Esophagus muscularis mucosa (tissue), 4 donors: ENCODE data around the gene GPR37L1. TPM values are rescaled to one million over a fixed set of nuclear protein-coding genes. Genes with fewer than 3 reads are reported as not detected.
"Not testable (repeated sequence)": the region's sequence is repeated elsewhere in the genome, so short reads cannot be mapped to it uniquely, and the experiment has no call there.

Experiments used
- DNase-seq: peaks from one replicate; pipeline ENCODE4 v3.0.0-alpha.2; 2017; ENCODE audit errors: extremely low spot score
- H3K27ac ChIP-seq, 4 donors: fragments of 200-600 bp; sonication (generic); replicated peaks in 1 of 4; 1 replicate in 3 of 4; 2 replicates in 1 of 4; pipeline ENCODE4 v1.5.1; 2016 to 2019; ENCODE audit warnings: mild to moderate bottlenecking in 1 of 4
- H3K27me3 ChIP-seq, 4 donors: fragments of 200-600 bp; sonication (generic); one replicate each; pipeline versions ENCODE4 v1.5.1 to v1.6.0; 2016 to 2019
- H3K36me3 ChIP-seq, 4 donors: fragments of 200-600 bp; sonication (generic); one replicate each; pipeline ENCODE4 v1.5.1; 2016 to 2019
- H3K4me1 ChIP-seq, 4 donors: fragments of 200-600 bp; sonication (generic); one replicate each; pipeline ENCODE4 v1.5.1; 2016 to 2019
- H3K4me3 ChIP-seq, 4 donors: fragments of 200-600 bp; sonication (generic); 1 replicate in 2 of 4; 2 replicates in 2 of 4; pipeline ENCODE4 v1.5.1; 2016 to 2019; ENCODE audit warnings: mild to moderate bottlenecking in 4 of 4, moderate library complexity in 1 of 4
- H3K9me3 ChIP-seq, 4 donors: fragments of 200-600 bp; sonication (generic); 1 replicate in 3 of 4; 2 replicates in 1 of 4; pipeline ENCODE4 v1.5.1; 2016 to 2019
- EP300 ChIP-seq: sonication (generic); formaldehyde crosslinking; IDR thresholded peaks from one replicate; pipeline ENCODE4 v1.6.1; 2017; ENCODE audit warnings: antibody characterized with exemption
- POLR2A ChIP-seq: fragments of 450-650 bp; IDR thresholded peaks from one replicate; pipeline ENCODE4 v1.6.1; 2017; ENCODE audit warnings: antibody characterized with exemption, moderate library complexity, mild to moderate bottlenecking, low read depth
- POLR2AphosphoS5 ChIP-seq, 2 donors: sonication (generic); formaldehyde crosslinking; IDR thresholded peaks; one replicate each; pipeline ENCODE4 v1.6.1; 2017; ENCODE audit warnings: antibody characterized with exemption in 2 of 2
- WGBS: methylation state at CpG from one replicate; pipeline ENCODE4 v1.1.5; 2018; 5-methylcytosine and 5-hydroxymethylcytosine counted together
- intact Hi-C: fragments of 100-400 bp; cut with DNase I; formaldehyde crosslinking; loops from one replicate; pipeline ENCODE4 v1.15.1; 2023
- total RNA-seq, 4 donors: library from RNA; depleted of rRNA; stranded (reverse); fragments of >200 nt; gene quantifications; one replicate each; pipeline versions ENCODE4 v1.1.0 to v1.2.1, GENCODE V29; 2016
- TF ChIP-seq, protein P1 (sequence below), 3 experiments: fragments of 200-600 bp in 2 of 3; fragments of 450-650 bp in 1 of 3; sonication (generic) in 2 of 3; IDR thresholded peaks; one replicate each; pipeline ENCODE4 v1.5.1; 2017 to 2019; ENCODE audit warnings: antibody characterized with exemption in 3 of 3, mild to moderate bottlenecking in 2 of 3, moderate library complexity in 1 of 3

The GPR37L1 gene
- total RNA-seq, 4 donors from 2014 or later: 0.17 to 0.69 (median 0.58) TPM; not detected in 1

DNA sequence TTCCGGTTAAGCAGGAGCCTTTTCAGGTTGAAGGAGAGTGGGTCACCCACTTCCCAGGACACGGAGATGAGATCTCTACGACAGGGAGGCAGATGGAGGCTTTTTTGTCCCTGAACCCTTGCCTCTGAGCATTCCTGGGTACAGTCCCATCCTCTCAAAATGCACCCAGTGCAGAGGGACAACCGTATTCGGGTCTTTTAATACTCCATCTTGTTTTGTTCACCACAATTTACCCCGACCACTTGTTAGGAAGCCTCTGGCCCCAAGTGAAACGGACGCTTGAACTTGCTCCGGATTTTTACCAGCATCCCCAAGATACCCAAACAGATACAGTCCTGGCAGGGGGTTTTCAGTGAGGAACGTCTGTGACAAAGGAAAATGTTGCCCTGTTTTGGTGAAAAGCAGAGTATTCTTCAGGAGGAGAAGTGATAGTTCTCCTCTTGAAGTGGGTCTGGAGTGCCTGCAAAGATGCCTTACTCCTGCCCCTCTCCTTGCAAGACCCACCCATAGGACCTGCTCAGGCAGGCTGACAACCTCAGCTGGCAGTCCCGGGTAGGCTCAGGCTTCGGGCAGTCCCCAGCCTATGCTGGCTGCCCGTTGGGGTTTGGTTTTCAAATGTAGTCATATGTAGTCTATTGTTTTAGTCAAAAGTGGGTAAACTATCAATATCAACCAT, 22.5 kb downstream of the GPR37L1 start:
- H3K4me3 ChIP-seq: peak overlapping the region; percentile 78 to 99 (median 99)
- H3K9me3 ChIP-seq: no peaks in the 10 kb centered on the region
- H3K27ac ChIP-seq: peak overlapping the region; percentile 92 to 94 (median 93)
- no peaks in the 10 kb centered on the region for H3K36me3 ChIP-seq
- 3% methylated on average over 10 of the region's 13 CpGs for WGBS
- H3K4me1 ChIP-seq: peaks cover 24 to 45% (median 42%) of the 10 kb centered on the region in 4 donors
- DNase-seq: no peak
- intact Hi-C loops: no loop called here
- peaks cover 0 to 4% (median 0%) of the 10 kb centered on the region in 4 donors for H3K27me3 ChIP-seq
- TF ChIP-seq, protein P1, sequence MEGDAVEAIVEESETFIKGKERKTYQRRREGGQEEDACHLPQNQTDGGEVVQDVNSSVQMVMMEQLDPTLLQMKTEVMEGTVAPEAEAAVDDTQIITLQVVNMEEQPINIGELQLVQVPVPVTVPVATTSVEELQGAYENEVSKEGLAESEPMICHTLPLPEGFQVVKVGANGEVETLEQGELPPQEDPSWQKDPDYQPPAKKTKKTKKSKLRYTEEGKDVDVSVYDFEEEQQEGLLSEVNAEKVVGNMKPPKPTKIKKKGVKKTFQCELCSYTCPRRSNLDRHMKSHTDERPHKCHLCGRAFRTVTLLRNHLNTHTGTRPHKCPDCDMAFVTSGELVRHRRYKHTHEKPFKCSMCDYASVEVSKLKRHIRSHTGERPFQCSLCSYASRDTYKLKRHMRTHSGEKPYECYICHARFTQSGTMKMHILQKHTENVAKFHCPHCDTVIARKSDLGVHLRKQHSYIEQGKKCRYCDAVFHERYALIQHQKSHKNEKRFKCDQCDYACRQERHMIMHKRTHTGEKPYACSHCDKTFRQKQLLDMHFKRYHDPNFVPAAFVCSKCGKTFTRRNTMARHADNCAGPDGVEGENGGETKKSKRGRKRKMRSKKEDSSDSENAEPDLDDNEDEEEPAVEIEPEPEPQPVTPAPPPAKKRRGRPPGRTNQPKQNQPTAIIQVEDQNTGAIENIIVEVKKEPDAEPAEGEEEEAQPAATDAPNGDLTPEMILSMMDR (IDR thresholded peaks at IDR 0.05): no peak
- no peak for TF ChIP-seq POLR2AphosphoS5 (IDR thresholded peaks at IDR 0.05)
- no peak for TF ChIP-seq POLR2A
- no peak for TF ChIP-seq EP300

- Histone ChIP-seq H3K4me1 (peaks cover 24 to 39% (median 37%) of the 10 kb centered on the region in 4 donors), H3K27ac (peak overlapping the region in 3 of 4 donors; percentile 93 to 94 (median 93))
- H3K9me3 ChIP-seq, H3K27me3 ChIP-seq, H3K36me3 ChIP-seq, H3K4me3 ChIP-seq, DNase-seq, intact Hi-C loops: not testable (repeated sequence)
- WGBS: 88% methylated on average over 8 of the region's 8 CpGs
These were observed 23.0 kb downstream of the GPR37L1 start for GRCh38 chr1:202145744-202146140.

GRCh38 chr1:202146279-202146678, 23.6 kb downstream of the GPR37L1 start:
- 91% methylated on average over 5 of the region's 5 CpGs for WGBS

GRCh38 chr1:202146993-202147392, 24.3 kb downstream of the GPR37L1 start:
- no peak for DNase-seq
- Histone ChIP-seq H3K9me3 (no peaks in the 10 kb centered on the region), H3K4me3 (no peak overlapping the region), H3K36me3 (no peaks in the 10 kb centered on the region), H3K27me3 (peaks cover 0 to 4% (median 0%) of the 10 kb centered on the region in 4 donors), H3K27ac (no peak overlapping the region), H3K4me1 (peaks cover 15 to 27% (median 25%) of the 10 kb centered on the region in 4 donors)
- 40% methylated on average over 2 of the region's 3 CpGs for WGBS
- TF ChIP-seq, protein P1 (IDR thresholded peaks at IDR 0.05): no peak
- TF ChIP-seq POLR2AphosphoS5 (IDR thresholded peaks at IDR 0.05) (no peak), POLR2A (no peak), EP300 (no peak)
- intact Hi-C loops: no loop called here

More at GRCh38 chr1:202146279-202146678, 23.6 kb downstream of the GPR37L1 start:
- DNase-seq: no peak
- H3K9me3 ChIP-seq: no peaks in the 10 kb centered on the region
- H3K36me3 ChIP-seq: no peaks in the 10 kb centered on the region
- peaks cover 0 to 4% (median 0%) of the 10 kb centered on the region in 4 donors for H3K27me3 ChIP-seq
- H3K27ac ChIP-seq: no peak overlapping the region
- intact Hi-C loops: no loop called here
- no peak overlapping the region for H3K4me3 ChIP-seq
- peaks cover 20 to 34% (median 32%) of the 10 kb centered on the region in 4 donors for H3K4me1 ChIP-seq
- no peak for TF ChIP-seq POLR2A
- TF ChIP-seq POLR2AphosphoS5 (IDR thresholded peaks at IDR 0.05): no peak
- TF ChIP-seq, protein P1 (IDR thresholded peaks at IDR 0.05): no peak
- TF ChIP-seq EP300: no peak

GRCh38 chr1:202148391-202148790, 25.7 kb downstream of the GPR37L1 start:
- 90% methylated on average over 4 of the region's 4 CpGs for WGBS
- TF ChIP-seq, protein P1 (IDR thresholded peaks at IDR 0.05): no peak
- no peak for TF ChIP-seq POLR2A
- TF ChIP-seq POLR2AphosphoS5 (IDR thresholded peaks at IDR 0.05): no peak
- TF ChIP-seq EP300: no peak
- H3K27ac ChIP-seq: no peak overlapping the region

More at GRCh38 chr1:202148391-202148790, 25.7 kb downstream of the GPR37L1 start:
- H3K27me3 ChIP-seq: peaks cover 0 to 4% (median 1%) of the 10 kb centered on the region in 4 donors
- no peaks in the 10 kb centered on the region for H3K36me3 ChIP-seq
- no peak overlapping the region for H3K4me3 ChIP-seq
- H3K9me3 ChIP-seq: no peaks in the 10 kb centered on the region
- intact Hi-C loops: no loop called here
- peaks cover 4 to 13% (median 11%) of the 10 kb centered on the region in 4 donors for H3K4me1 ChIP-seq
- DNase-seq: no peak
